ENCODE data around the gene RPL39.
"Not testable (repeated sequence)": the region's sequence is repeated elsewhere in the genome, so short reads cannot be mapped to it uniquely, and the experiment has no call there.

Gene RPL39

GRCh38 chrX:119791437-119792231 lies at the start of gene RPL39:
RPL39 (minus strand) TSS chrX:119791630; CDS start chrX:119791576, 54 bp downstream.
- TF ChIP-seq CTCF (IDR thresholded peaks at IDR 0.05; ENCODE audit: low read depth, low read length): no peak
- H3K36me3 ChIP-seq: peaks cover 32% of the 10 kb centered on the region
- H3K4me3 ChIP-seq (ENCODE audit: low read depth, low read length): peak within 1 kb of the TSS; percentile 89
- peak within 1 kb of the TSS; percentile 91 for H3K27ac ChIP-seq
- H3K9me3 ChIP-seq (ENCODE audit: severe bottlenecking): no peaks in the 10 kb centered on the region
- peaks cover 11% of the 10 kb centered on the region for H3K27me3 ChIP-seq (ENCODE audit: insufficient read depth, low read depth, severe bottlenecking)
- peak; percentile 82 for DNase-seq

- peaks cover 26% of the 10 kb centered on the region for H3K36me3 ChIP-seq
- H3K27ac ChIP-seq: no peak overlapping the region
- H3K9me3 ChIP-seq (ENCODE audit: severe bottlenecking): no peaks in the 10 kb centered on the region
- no peak for DNase-seq
- no peaks in the 10 kb centered on the region for H3K27me3 ChIP-seq (ENCODE audit: insufficient read depth, low read depth, severe bottlenecking)
- no peak overlapping the region for H3K4me3 ChIP-seq (ENCODE audit: low read depth, low read length)
- TF ChIP-seq CTCF (IDR thresholded peaks at IDR 0.05; ENCODE audit: low read depth, low read length): no peak
Observed at GRCh38 chrX:119833905-119834304, 42.5 kb upstream of the RPL39 start.

GRCh38 chrX:119828446-119828845 lies 37.0 kb upstream of the RPL39 start:
- DNase-seq: no peak
- peaks cover 3% of the 10 kb centered on the region for H3K36me3 ChIP-seq
- peaks cover 3% of the 10 kb centered on the region for H3K27me3 ChIP-seq (ENCODE audit: insufficient read depth, low read depth, severe bottlenecking)
- no peak for TF ChIP-seq CTCF (IDR thresholded peaks at IDR 0.05; ENCODE audit: low read depth, low read length)
- H3K27ac ChIP-seq: no peak overlapping the region
- H3K4me3 ChIP-seq (ENCODE audit: low read depth, low read length): no peak overlapping the region
- no peaks in the 10 kb centered on the region for H3K9me3 ChIP-seq (ENCODE audit: severe bottlenecking)

- Histone ChIP-seq H3K9me3 (ENCODE audit: severe bottlenecking) (no peaks in the 10 kb centered on the region), H3K36me3 (no peaks in the 10 kb centered on the region; the same call in 1 of the 2 replicates), H3K27ac (no peak overlapping the region), H3K27me3 (ENCODE audit: insufficient read depth, low read depth, severe bottlenecking) (peaks cover 3% of the 10 kb centered on the region), H3K4me3 (ENCODE audit: low read depth, low read length) (no peak overlapping the region)
- TF ChIP-seq CTCF (IDR thresholded peaks at IDR 0.05; ENCODE audit: low read depth, low read length): no peak
- no peak for DNase-seq
Observed at GRCh38 chrX:119826399-119826959, 35.0 kb upstream of the RPL39 start.

- not testable (repeated sequence) for H3K4me3 ChIP-seq (ENCODE audit: low read depth, low read length); H3K9me3 ChIP-seq (ENCODE audit: severe bottlenecking); H3K27ac ChIP-seq; H3K27me3 ChIP-seq (ENCODE audit: insufficient read depth, low read depth, severe bottlenecking); DNase-seq; H3K36me3 ChIP-seq
Observed at GRCh38 chrX:119824221-119824620, 32.8 kb upstream of the RPL39 start.

- peaks cover 14% of the 10 kb centered on the region for H3K27me3 ChIP-seq (ENCODE audit: insufficient read depth, low read depth, severe bottlenecking)
- H3K27ac ChIP-seq; H3K4me3 ChIP-seq (ENCODE audit: low read depth, low read length); DNase-seq; H3K36me3 ChIP-seq; H3K9me3 ChIP-seq (ENCODE audit: severe bottlenecking): not testable (repeated sequence)
Observed at GRCh38 chrX:119821703-119822102, 30.3 kb upstream of the RPL39 start.

Measured in WERI-Rb-1 (cell line).